Choroid plexus epithelial cell (primary cell): ENCODE data around the gene CCDC70.

ENCODE experiments used
- DNase-seq: peaks from one replicate; pipeline ENCODE4 v3.0.0-alpha.2; 2010; ENCODE audit warnings: low read depth
- H3K4me3 ChIP-seq: 2 replicates; pipeline ENCODE4 v1.5.1; 2011; ENCODE audit warnings: low read depth, mild to moderate bottlenecking, control low read depth, low read length, moderate library complexity
- TF ChIP-seq, protein P1 (sequence below): conservative IDR thresholded peaks from 2 replicates; pipeline ENCODE4 v1.5.1; 2011; ENCODE audit warnings: low read depth, mild to moderate bottlenecking, control low read depth, inconsistent platforms, low read length, moderate library complexity

CCDC70 gene

GRCh38 chr13:51913421-51914136 lies 51.8 kb downstream of the CCDC70 start:
- no peak overlapping the region for H3K4me3 ChIP-seq
- DNase-seq = no peak
- TF ChIP-seq, protein P1, sequence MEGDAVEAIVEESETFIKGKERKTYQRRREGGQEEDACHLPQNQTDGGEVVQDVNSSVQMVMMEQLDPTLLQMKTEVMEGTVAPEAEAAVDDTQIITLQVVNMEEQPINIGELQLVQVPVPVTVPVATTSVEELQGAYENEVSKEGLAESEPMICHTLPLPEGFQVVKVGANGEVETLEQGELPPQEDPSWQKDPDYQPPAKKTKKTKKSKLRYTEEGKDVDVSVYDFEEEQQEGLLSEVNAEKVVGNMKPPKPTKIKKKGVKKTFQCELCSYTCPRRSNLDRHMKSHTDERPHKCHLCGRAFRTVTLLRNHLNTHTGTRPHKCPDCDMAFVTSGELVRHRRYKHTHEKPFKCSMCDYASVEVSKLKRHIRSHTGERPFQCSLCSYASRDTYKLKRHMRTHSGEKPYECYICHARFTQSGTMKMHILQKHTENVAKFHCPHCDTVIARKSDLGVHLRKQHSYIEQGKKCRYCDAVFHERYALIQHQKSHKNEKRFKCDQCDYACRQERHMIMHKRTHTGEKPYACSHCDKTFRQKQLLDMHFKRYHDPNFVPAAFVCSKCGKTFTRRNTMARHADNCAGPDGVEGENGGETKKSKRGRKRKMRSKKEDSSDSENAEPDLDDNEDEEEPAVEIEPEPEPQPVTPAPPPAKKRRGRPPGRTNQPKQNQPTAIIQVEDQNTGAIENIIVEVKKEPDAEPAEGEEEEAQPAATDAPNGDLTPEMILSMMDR = peak; percentile 9

- no peak overlapping the region for H3K4me3 ChIP-seq
- no peak for DNase-seq
- TF ChIP-seq, protein P1 = no peak
Measured at GRCh38 chr13:51914137-51914493, 52.3 kb downstream of the CCDC70 start.
